Panc1 (cell line): Measurements from ENCODE around the gene INS. TPM values are rescaled to one million over a fixed set of nuclear protein-coding genes. Genes with fewer than 3 reads are reported as not detected.
"Not testable (repeated sequence)": the region's sequence is repeated elsewhere in the genome, so short reads cannot be mapped to it uniquely, and the experiment has no call there.

Source experiments
- ATAC-seq: fragments of 200-7000 bp; cut with Tn5 transposase; 2 replicates; pipeline ENCODE4 v1.9.1; 2020; ENCODE audit warnings: mild to moderate bottlenecking, moderate library complexity
- BruUV-seq: library from RNA; stranded (reverse); fragments of 400-500 nt; replicated peaks from 2 replicates; lab custom pipeline; 2021; lab: Mats Ljungman, UMichigan
- CTCF ChIA-PET: fragments of 300-600 bp; sonication (Branson Sonifier 250); formaldehyde crosslinking; loops from one replicate; lab custom pipeline; 2022; ENCODE audit warnings: antibody characterized with exemption; lab: Charles Lee
- POLR2A ChIA-PET: fragments of 300-600 bp; sonication (Branson Sonifier 250); formaldehyde crosslinking; loops from one replicate; lab custom pipeline; 2022; ENCODE audit warnings: antibody characterized with exemption; lab: Charles Lee
- DNase-seq: peaks from one replicate; pipeline ENCODE4 v3.0.0-alpha.2; 2010; ENCODE audit warnings: low read depth, low spot score
- H3K27ac ChIP-seq: 2 replicates; pipeline ENCODE4 v1.5.1; 2011; ENCODE audit warnings: mild to moderate bottlenecking, low read length, inconsistent platforms
- H3K27me3 ChIP-seq: fragments of 200-500 bp; sonication (Bioruptor generic); 2 replicates; pipeline ENCODE4 v1.6.0; 2014; ENCODE audit warnings: low read length, inconsistent platforms; ENCODE audit not compliant: control insufficient read depth, insufficient read depth
- H3K36me3 ChIP-seq: fragments of 200-500 bp; sonication (Bioruptor generic); 2 replicates; pipeline ENCODE4 v1.5.1; 2014; ENCODE audit warnings: inconsistent platforms, mild to moderate bottlenecking, low read length, moderate library complexity; ENCODE audit not compliant: control insufficient read depth, insufficient read depth
- H3K4me1 ChIP-seq: 2 replicates; pipeline ENCODE4 v1.5.1; 2011; ENCODE audit warnings: inconsistent platforms, mild to moderate bottlenecking, low read length, moderate library complexity; ENCODE audit not compliant: control insufficient read depth, insufficient read depth
- H3K4me3 ChIP-seq, 2 experiments: 2 replicates each; pipeline ENCODE4 v1.5.1; 2011 to 2012; ENCODE audit warnings: low read depth in 2 of 2, low read length in 2 of 2, mild to moderate bottlenecking in 2 of 2, inconsistent platforms in 1 of 2, moderate library complexity in 1 of 2
- H3K9me3 ChIP-seq: fragments of 200-500 bp; sonication (Bioruptor generic); 2 replicates; pipeline ENCODE4 v1.5.1; 2014; ENCODE audit warnings: low read depth, mild to moderate bottlenecking, inconsistent platforms, low read length, moderate library complexity; ENCODE audit not compliant: control insufficient read depth, insufficient read depth
- CTCF ChIP-seq: fragments of 450-650 bp; IDR thresholded peaks from 2 replicates; pipeline ENCODE4 v1.5.1; 2017; ENCODE audit warnings: mild to moderate bottlenecking
- POLR2AphosphoS5 ChIP-seq: IDR thresholded peaks from 2 replicates; pipeline ENCODE4 v1.6.1; 2012; ENCODE audit warnings: mild to moderate bottlenecking, low read depth, low read length, moderate library complexity
- SIN3A ChIP-seq: IDR thresholded peaks from 2 replicates; pipeline ENCODE4 v1.6.1; 2012; ENCODE audit warnings: low read depth, mild to moderate bottlenecking, low read length, moderate library complexity, borderline replicate concordance; ENCODE audit not compliant: insufficient read depth
- TCF7L2 ChIP-seq: IDR thresholded peaks from 2 replicates; pipeline ENCODE4 v1.6.1; 2011; ENCODE audit warnings: mild to moderate bottlenecking, low read depth, low read length, inconsistent platforms
- in situ Hi-C: cut with HindIII; loops from 2 replicates; pipeline ENCODE4 v1.10.0; 2016; ENCODE audit warnings: low sequenced_read_pairs, low pct_unique_long_range_greater_than_20kb
- intact Hi-C: fragments of 100-400 bp; cut with micrococcal nuclease; formaldehyde crosslinking; loops from one replicate; pipeline ENCODE4 v1.10.0; 2022; ENCODE audit not compliant: unreplicated experiment
- total RNA-seq: library from RNA; stranded (reverse); gene quantifications from one replicate; pipeline ENCODE4 v1.2.1, GENCODE V29; 2021; ENCODE audit not compliant: unreplicated experiment
- TF ChIP-seq, protein P1 (sequence below), 2 experiments: IDR thresholded peaks; 2 replicates each; pipeline ENCODE4 v1.6.1; 2011 to 2012; ENCODE audit warnings: low read depth in 2 of 2, control low read depth in 1 of 2, low read length in 1 of 2, mild to moderate bottlenecking in 1 of 2, moderate library complexity in 1 of 2; ENCODE audit not compliant: insufficient read depth in 1 of 2

The INS gene
- total RNA-seq, 1 experiment from 2014 or later = not detected

DNA sequence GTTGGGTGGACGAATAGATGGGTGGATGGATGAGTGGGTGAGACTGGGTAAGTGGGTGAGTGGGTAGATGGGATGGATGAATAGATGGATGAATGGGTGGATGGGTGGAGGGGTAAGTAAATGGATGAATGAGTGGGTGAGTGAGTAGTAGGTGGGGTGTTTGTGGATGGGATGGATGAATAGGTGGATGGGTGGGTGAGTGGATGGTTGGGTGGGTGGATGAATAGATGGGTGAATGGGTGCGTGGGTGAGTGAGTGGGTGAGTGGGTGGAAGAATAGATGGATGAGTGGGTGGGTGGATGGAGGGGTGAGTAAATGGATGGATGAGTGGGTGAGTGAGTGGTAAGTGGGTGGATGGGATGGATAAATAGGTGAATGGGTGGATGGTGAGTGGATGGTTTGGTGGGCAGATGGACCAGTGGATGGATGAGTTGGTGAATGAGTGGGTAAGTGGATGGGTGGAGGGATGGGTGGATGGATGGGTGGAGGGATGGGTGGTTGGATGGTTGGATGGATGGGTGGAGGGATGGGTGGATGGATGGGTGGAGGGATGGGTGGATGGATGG, 34.4 kb downstream of the INS start:
- no peaks in the 10 kb centered on the region for H3K27me3 ChIP-seq
- no peaks in the 10 kb centered on the region for H3K9me3 ChIP-seq
- no peaks in the 10 kb centered on the region for H3K4me1 ChIP-seq
- no peak for ATAC-seq
- H3K36me3 ChIP-seq = no peaks in the 10 kb centered on the region
- no peak overlapping the region for H3K27ac ChIP-seq
- ChIA-PET CTCF (no interaction called here), POLR2A (no interaction called here)
- BruUV-seq = no TSS peak
- no peak overlapping the region for H3K4me3 ChIP-seq
- in situ Hi-C loops (no loop called here), intact Hi-C loops (no loop called here)
- no peak for DNase-seq
- TF ChIP-seq, protein P1, sequence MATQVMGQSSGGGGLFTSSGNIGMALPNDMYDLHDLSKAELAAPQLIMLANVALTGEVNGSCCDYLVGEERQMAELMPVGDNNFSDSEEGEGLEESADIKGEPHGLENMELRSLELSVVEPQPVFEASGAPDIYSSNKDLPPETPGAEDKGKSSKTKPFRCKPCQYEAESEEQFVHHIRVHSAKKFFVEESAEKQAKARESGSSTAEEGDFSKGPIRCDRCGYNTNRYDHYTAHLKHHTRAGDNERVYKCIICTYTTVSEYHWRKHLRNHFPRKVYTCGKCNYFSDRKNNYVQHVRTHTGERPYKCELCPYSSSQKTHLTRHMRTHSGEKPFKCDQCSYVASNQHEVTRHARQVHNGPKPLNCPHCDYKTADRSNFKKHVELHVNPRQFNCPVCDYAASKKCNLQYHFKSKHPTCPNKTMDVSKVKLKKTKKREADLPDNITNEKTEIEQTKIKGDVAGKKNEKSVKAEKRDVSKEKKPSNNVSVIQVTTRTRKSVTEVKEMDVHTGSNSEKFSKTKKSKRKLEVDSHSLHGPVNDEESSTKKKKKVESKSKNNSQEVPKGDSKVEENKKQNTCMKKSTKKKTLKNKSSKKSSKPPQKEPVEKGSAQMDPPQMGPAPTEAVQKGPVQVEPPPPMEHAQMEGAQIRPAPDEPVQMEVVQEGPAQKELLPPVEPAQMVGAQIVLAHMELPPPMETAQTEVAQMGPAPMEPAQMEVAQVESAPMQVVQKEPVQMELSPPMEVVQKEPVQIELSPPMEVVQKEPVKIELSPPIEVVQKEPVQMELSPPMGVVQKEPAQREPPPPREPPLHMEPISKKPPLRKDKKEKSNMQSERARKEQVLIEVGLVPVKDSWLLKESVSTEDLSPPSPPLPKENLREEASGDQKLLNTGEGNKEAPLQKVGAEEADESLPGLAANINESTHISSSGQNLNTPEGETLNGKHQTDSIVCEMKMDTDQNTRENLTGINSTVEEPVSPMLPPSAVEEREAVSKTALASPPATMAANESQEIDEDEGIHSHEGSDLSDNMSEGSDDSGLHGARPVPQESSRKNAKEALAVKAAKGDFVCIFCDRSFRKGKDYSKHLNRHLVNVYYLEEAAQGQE (IDR thresholded peaks at IDR 0.05; ENCODE audit: insufficient read depth in 1 of 2, low read depth in 2 of 2, low read length in 1 of 2) = no peak
- no peak for TF ChIP-seq SIN3A
- TF ChIP-seq POLR2AphosphoS5 = no peak
- no peak for TF ChIP-seq TCF7L2
- no peak for TF ChIP-seq CTCF

DNA sequence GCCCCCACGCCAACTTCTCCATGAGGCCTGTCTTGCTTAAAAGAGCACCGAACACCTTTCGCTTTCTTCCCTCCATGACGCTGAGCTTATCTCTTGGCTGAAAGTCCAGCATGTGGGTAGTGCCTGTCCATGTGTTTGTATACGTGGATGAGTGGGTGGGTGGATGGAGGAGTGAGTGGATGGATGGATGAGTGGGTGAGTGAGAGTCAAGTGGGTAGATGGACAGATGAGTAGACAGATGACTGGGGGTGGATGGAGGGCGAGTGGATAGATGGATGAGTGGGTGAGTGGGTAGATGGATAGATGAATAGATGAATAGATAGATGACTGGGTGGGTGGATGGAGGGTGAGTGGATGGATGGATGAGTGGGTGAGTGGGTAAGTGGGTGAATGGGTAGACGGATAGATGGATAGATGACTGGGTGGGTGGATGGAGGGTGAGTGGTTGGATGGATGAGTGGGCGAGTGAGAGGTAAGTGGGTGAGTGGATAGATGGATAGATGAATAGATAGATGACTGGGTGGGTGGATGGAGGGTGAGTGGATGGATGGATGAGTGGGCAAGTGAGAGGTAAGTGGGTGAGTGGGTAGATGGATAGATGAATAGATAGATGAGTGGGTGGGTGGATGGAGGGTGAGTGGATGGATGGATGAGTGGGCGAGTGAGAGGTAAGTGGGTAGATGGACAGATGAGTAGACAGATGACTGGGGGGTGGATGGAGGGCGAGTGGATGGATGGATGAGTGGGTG, 36.1 kb downstream of the INS start:
- H3K4me1 ChIP-seq, H3K36me3 ChIP-seq, H3K27me3 ChIP-seq, CTCF ChIA-PET, in situ Hi-C loops, intact Hi-C loops, POLR2A ChIA-PET, ATAC-seq, H3K9me3 ChIP-seq, BruUV-seq, H3K4me3 ChIP-seq, DNase-seq, H3K27ac ChIP-seq: not testable (repeated sequence)

DNA sequence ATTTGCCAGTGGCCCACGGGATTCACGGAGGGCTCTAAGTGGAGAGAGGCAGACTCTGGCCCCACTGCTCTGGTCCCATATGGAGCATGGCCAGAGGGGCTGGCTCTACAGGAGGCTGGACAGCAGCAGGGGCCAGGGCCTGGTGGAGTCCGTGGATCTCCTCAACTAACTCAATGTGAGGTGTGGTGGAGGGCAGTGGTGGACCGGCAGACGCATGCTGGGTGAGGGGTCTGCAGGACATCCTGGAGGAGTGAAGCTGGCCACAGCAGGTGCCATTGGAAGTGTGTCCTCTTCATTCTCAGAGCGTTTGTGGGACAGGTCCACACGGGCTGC, 37.4 kb downstream of the INS start:
- H3K4me1 ChIP-seq = no peaks in the 10 kb centered on the region
- no peaks in the 10 kb centered on the region; the same call in 1 of the 2 replicates for H3K27me3 ChIP-seq
- TF ChIP-seq CTCF = no peak
- TF ChIP-seq, protein P1 (IDR thresholded peaks at IDR 0.05; ENCODE audit: insufficient read depth in 1 of 2, low read depth in 2 of 2, low read length in 1 of 2) = no peak
- TF ChIP-seq SIN3A = no peak
- no peak for TF ChIP-seq TCF7L2
- no peak for TF ChIP-seq POLR2AphosphoS5
- H3K36me3 ChIP-seq = no peaks in the 10 kb centered on the region
- no peak overlapping the region for H3K27ac ChIP-seq
- CTCF ChIA-PET = interaction anchor here (0.6 kb wide), 1 partner anchor 26 kb away, joined by 5 read pairs; no protein-coding TSS in a partner anchor
- in situ Hi-C loops = no loop called here
- intact Hi-C loops = no loop called here
- H3K4me3 ChIP-seq = no peak overlapping the region
- no peaks in the 10 kb centered on the region for H3K9me3 ChIP-seq
- POLR2A ChIA-PET = no interaction called here
- no TSS peak for BruUV-seq
- ATAC-seq = peak; percentile 46
- no peak for DNase-seq
